Hepatocyte (in vitro differentiated cells): ENCODE measurements around the gene TRAPPC6A. TPM values are rescaled to one million over a fixed set of nuclear protein-coding genes. Genes with fewer than 3 reads are reported as not detected.

Source experiments
- DNase-seq: peaks from one replicate; pipeline ENCODE4 v3.0.0-alpha.2; 2016; ENCODE audit warnings: low spot score
- H2AFZ ChIP-seq: fragments of 200-600 bp; sonication (generic); 2 replicates; pipeline ENCODE4 v1.6.0; 2016; ENCODE audit warnings: antibody characterized with exemption, mild to moderate bottlenecking
- H3K27ac ChIP-seq: fragments of 200-600 bp; sonication (generic); 2 replicates; pipeline ENCODE4 v1.5.1; 2016; ENCODE audit warnings: mild to moderate bottlenecking
- H3K27me3 ChIP-seq: fragments of 200-600 bp; sonication (generic); 2 replicates; pipeline ENCODE4 v1.6.1; 2016
- H3K36me3 ChIP-seq: fragments of 200-600 bp; sonication (generic); replicated peaks from 2 replicates; pipeline ENCODE4 v1.5.1; 2016; ENCODE audit warnings: low read depth; ENCODE audit not compliant: insufficient read depth
- H3K4me1 ChIP-seq: fragments of 200-600 bp; sonication (generic); 2 replicates; pipeline ENCODE4 v1.5.1; 2016; ENCODE audit warnings: mild to moderate bottlenecking, moderate library complexity; ENCODE audit not compliant: insufficient read depth
- H3K4me2 ChIP-seq: fragments of 200-600 bp; sonication (generic); 2 replicates; pipeline ENCODE4 v1.6.0; 2016
- H3K4me3 ChIP-seq: fragments of 200-600 bp; sonication (generic); 2 replicates; pipeline ENCODE4 v1.5.1; 2016; ENCODE audit warnings: mild to moderate bottlenecking
- H3K79me2 ChIP-seq: fragments of 200-600 bp; sonication (generic); 2 replicates; pipeline ENCODE4 v1.6.0; 2017; ENCODE audit warnings: mild to moderate bottlenecking
- H3K9me2 ChIP-seq: fragments of 200-600 bp; sonication (generic); replicated peaks from 2 replicates; pipeline ENCODE4 v1.6.0; 2017; ENCODE audit warnings: mild to moderate bottlenecking; ENCODE audit not compliant: insufficient read depth
- H3K9me3 ChIP-seq: fragments of 200-600 bp; sonication (generic); 2 replicates; pipeline ENCODE4 v1.5.1; 2016; ENCODE audit warnings: low read depth, mild to moderate bottlenecking
- H4K20me1 ChIP-seq: fragments of 200-600 bp; sonication (generic); 2 replicates; pipeline ENCODE4 v1.6.0; 2016; ENCODE audit warnings: mild to moderate bottlenecking; ENCODE audit not compliant: insufficient read depth, poor library complexity, severe bottlenecking
- EZH2 ChIP-seq: fragments of 200-600 bp; sonication (generic); IDR thresholded peaks from 2 replicates; pipeline ENCODE4 v1.6.1; 2016; ENCODE audit warnings: antibody characterized with exemption, mild to moderate bottlenecking, borderline replicate concordance
- EZH2phosphoT487 ChIP-seq: fragments of 200-600 bp; sonication (generic); IDR thresholded peaks from one replicate; pipeline ENCODE4 v1.6.1; 2018; ENCODE audit warnings: antibody characterized with exemption, mild to moderate bottlenecking, low read depth, moderate library complexity; ENCODE audit not compliant: unreplicated experiment, severe bottlenecking
- WGBS: methylation state at CpG from one replicate; pipeline ENCODE4 v1.1.6; 2016; ENCODE audit warnings: low lambda C conversion rate; ENCODE audit errors: missing lambda C conversion rate; 5-methylcytosine and 5-hydroxymethylcytosine counted together
- polyA plus RNA-seq: library from polyadenylated mRNA; unstranded; fragments of >200 nt; fragmentation: Nextera tagmentation; extraction: Ambion mirVana; gene quantifications from 2 replicates; pipeline ENCODE4 v1.2.1, GENCODE V29; 2016
- total RNA-seq: library from RNA; depleted of rRNA; stranded (reverse); fragments of >200 nt; gene quantifications from 2 replicates; pipeline ENCODE4 v1.2.3, GENCODE V29; 2014
- TF ChIP-seq, protein P1 (sequence below): fragments of 200-600 bp; sonication (generic); IDR thresholded peaks from 2 replicates; pipeline ENCODE4 v1.5.1; 2016; ENCODE audit warnings: antibody characterized with exemption, mild to moderate bottlenecking; ENCODE audit not compliant: poor library complexity

Gene TRAPPC6A
- 24.6 and 25.7 TPM in 2 replicates for total RNA-seq
- polyA plus RNA-seq = 60.1 and 75.8 TPM in 2 replicates

GRCh38 chr19:45177817-45178261 lies at the start of gene TRAPPC6A:
TSS of gene TRAPPC6A (minus strand) at chr19:45178237. CDS start at chr19:45178218, 19 bp downstream.
- Histone ChIP-seq H3K9me2 (no peaks in the 10 kb centered on the region), H3K27ac (peak within 1 kb of the TSS; percentile 87), H3K4me2 (peak within 1 kb of the TSS; percentile 95), H4K20me1 (no peaks in the 10 kb centered on the region), H3K27me3 (no peaks in the 10 kb centered on the region), H3K36me3 (no peaks in the 10 kb centered on the region), H3K4me3 (peak within 1 kb of the TSS; percentile 30), H3K9me3 (no peaks in the 10 kb centered on the region), H2AFZ (peak within 1 kb of the TSS; percentile 28), H3K4me1 (peaks cover 10% of the 10 kb centered on the region), H3K79me2 (peaks cover 45% of the 10 kb centered on the region)
- no peak for DNase-seq
- no peak for TF ChIP-seq EZH2phosphoT487
- TF ChIP-seq, protein P1, sequence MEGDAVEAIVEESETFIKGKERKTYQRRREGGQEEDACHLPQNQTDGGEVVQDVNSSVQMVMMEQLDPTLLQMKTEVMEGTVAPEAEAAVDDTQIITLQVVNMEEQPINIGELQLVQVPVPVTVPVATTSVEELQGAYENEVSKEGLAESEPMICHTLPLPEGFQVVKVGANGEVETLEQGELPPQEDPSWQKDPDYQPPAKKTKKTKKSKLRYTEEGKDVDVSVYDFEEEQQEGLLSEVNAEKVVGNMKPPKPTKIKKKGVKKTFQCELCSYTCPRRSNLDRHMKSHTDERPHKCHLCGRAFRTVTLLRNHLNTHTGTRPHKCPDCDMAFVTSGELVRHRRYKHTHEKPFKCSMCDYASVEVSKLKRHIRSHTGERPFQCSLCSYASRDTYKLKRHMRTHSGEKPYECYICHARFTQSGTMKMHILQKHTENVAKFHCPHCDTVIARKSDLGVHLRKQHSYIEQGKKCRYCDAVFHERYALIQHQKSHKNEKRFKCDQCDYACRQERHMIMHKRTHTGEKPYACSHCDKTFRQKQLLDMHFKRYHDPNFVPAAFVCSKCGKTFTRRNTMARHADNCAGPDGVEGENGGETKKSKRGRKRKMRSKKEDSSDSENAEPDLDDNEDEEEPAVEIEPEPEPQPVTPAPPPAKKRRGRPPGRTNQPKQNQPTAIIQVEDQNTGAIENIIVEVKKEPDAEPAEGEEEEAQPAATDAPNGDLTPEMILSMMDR = no peak
- TF ChIP-seq EZH2 = no peak
- under 1% methylated on average over 36 of the region's 36 CpGs for WGBS

GRCh38 chr19:45224645-45225044 lies 46.6 kb upstream of the TRAPPC6A start:
- Histone ChIP-seq H3K36me3 (no peaks in the 10 kb centered on the region), H3K79me2 (no peaks in the 10 kb centered on the region), H3K9me2 (no peaks in the 10 kb centered on the region), H3K4me1 (no peaks in the 10 kb centered on the region), H3K4me3 (no peak overlapping the region), H3K9me3 (no peaks in the 10 kb centered on the region), H2AFZ (no peak overlapping the region), H3K4me2 (no peak overlapping the region), H4K20me1 (no peaks in the 10 kb centered on the region), H3K27me3 (peaks cover 25% of the 10 kb centered on the region), H3K27ac (no peak overlapping the region)
- TF ChIP-seq EZH2 = no peak
- no peak for TF ChIP-seq EZH2phosphoT487
- TF ChIP-seq, protein P1 = no peak
- 86% methylated on average over 11 of the region's 11 CpGs for WGBS
- DNase-seq = no peak

DNA sequence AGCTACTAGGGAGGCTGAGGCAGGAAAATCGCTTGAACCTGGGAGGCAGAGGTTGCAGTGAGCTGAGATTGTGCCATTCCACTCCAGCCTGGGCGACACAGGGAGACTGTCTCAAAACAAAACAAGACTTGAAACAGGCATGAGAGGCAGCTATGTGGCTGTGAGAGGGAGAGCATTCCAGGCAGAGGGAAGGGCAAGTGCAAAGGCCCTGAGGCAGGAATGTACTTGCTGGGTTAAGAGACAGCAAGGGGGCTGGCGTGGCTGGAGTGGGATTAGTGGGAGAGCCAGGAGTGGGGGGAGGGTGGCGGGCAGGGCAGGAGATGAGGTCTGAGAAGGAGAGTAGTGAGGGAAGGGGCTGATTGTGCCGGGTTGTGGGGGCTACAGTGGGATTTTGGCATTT lies 45.8 kb upstream of the TRAPPC6A start:
- TF ChIP-seq, protein P1 = no peak
- no peak for TF ChIP-seq EZH2
- TF ChIP-seq EZH2phosphoT487 = no peak
- H3K4me2 ChIP-seq = no peak overlapping the region
- 83% methylated on average over 4 of the region's 5 CpGs for WGBS

DNA sequence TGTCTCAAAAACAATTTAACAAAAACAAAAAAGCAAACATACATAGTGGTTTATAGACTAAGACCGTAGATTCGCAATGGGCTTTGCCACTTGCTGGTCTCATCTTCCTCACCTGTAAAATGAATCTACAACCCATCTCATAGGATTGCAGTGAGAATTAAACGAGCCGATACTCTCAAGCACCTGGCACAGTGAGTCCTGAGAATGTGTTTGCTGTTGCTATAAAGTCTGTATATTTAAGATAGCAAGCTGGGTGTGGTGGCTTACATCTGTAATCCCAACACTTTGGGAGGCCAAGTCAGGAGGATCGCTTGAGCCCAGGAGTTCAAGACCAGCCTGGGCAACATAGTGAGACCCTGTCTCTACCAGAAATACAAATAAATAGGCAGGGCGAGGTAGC lies 44.7 kb upstream of the TRAPPC6A start:
- TF ChIP-seq EZH2 (no peak), EZH2phosphoT487 (no peak)
- TF ChIP-seq, protein P1 = no peak
- no peak overlapping the region for H3K4me3 ChIP-seq
- peaks cover 44% of the 10 kb centered on the region for H3K27me3 ChIP-seq
- no peak overlapping the region for H3K4me2 ChIP-seq
- H3K36me3 ChIP-seq = no peaks in the 10 kb centered on the region
- no peaks in the 10 kb centered on the region for H3K4me1 ChIP-seq
- no peaks in the 10 kb centered on the region for H4K20me1 ChIP-seq
- H2AFZ ChIP-seq = no peak overlapping the region
- 84% methylated on average over 6 of the region's 6 CpGs for WGBS
- H3K27ac ChIP-seq = no peak overlapping the region
- no peaks in the 10 kb centered on the region for H3K79me2 ChIP-seq
- H3K9me2 ChIP-seq = no peaks in the 10 kb centered on the region
- DNase-seq = no peak
- H3K9me3 ChIP-seq = no peaks in the 10 kb centered on the region

More for the DNA sequence above, 45.8 kb upstream of the TRAPPC6A start:
- no peaks in the 10 kb centered on the region for H3K9me3 ChIP-seq
- no peak overlapping the region for H3K4me3 ChIP-seq
- H4K20me1 ChIP-seq = no peaks in the 10 kb centered on the region
- no peak for DNase-seq
- no peak overlapping the region for H3K27ac ChIP-seq
- H2AFZ ChIP-seq = no peak overlapping the region
- peaks cover 32% of the 10 kb centered on the region for H3K27me3 ChIP-seq
- no peaks in the 10 kb centered on the region for H3K4me1 ChIP-seq
- H3K79me2 ChIP-seq = no peaks in the 10 kb centered on the region
- H3K9me2 ChIP-seq = no peaks in the 10 kb centered on the region
- no peaks in the 10 kb centered on the region for H3K36me3 ChIP-seq
